HG03196 (cell line): Measurements from ENCODE around the gene PFDN4.

Experiments
- ATAC-seq: cut with Tn5 transposase; IDR thresholded peaks from one replicate; pipeline ENCODE4 v1.9.1; 2021; ENCODE audit not compliant: unreplicated experiment

PFDN4 gene

GRCh38 chr20:54207743-54208547 is at the start of gene PFDN4:
TSS of gene PFDN4 (plus strand) at chr20:54208087. CDS start at chr20:54208101, 14 bp downstream.
- ATAC-seq, result peak; percentile 97

GRCh38 chr20:54158226-54158625 is 49.7 kb upstream of the PFDN4 start:
- ATAC-seq, result no peak

GRCh38 chr20:54158856-54159418 is 49.0 kb upstream of the PFDN4 start:
- no peak for ATAC-seq

GRCh38 chr20:54160065-54161007 is 47.6 kb upstream of the PFDN4 start:
- no peak for ATAC-seq

GRCh38 chr20:54161008-54161820 is 46.7 kb upstream of the PFDN4 start:
- no peak for ATAC-seq

GRCh38 chr20:54161821-54162149 is 46.1 kb upstream of the PFDN4 start:
- no peak for ATAC-seq

- no peak for ATAC-seq
Observed at GRCh38 chr20:54162378-54163009, 45.4 kb upstream of the PFDN4 start.

GRCh38 chr20:54163402-54163801 is 44.5 kb upstream of the PFDN4 start:
- no peak for ATAC-seq

GRCh38 chr20:54165014-54165413 is 42.9 kb upstream of the PFDN4 start:
- ATAC-seq, result no peak

GRCh38 chr20:54165803-54166202 is 42.1 kb upstream of the PFDN4 start:
- no peak for ATAC-seq

- ATAC-seq, result no peak
Observed at GRCh38 chr20:54166987-54167662, 40.8 kb upstream of the PFDN4 start.

- ATAC-seq, result no peak
Observed at GRCh38 chr20:54167909-54168872, 39.7 kb upstream of the PFDN4 start.

GRCh38 chr20:54168961-54169862 is 38.7 kb upstream of the PFDN4 start:
- ATAC-seq, result no peak

- no peak for ATAC-seq
Observed at GRCh38 chr20:54170026-54170471, 37.8 kb upstream of the PFDN4 start.

- ATAC-seq, result no peak
Observed at GRCh38 chr20:54170963-54171362, 36.9 kb upstream of the PFDN4 start.

- ATAC-seq, result no peak
Observed at GRCh38 chr20:54172532-54172855, 35.4 kb upstream of the PFDN4 start.

- no peak for ATAC-seq
Observed at GRCh38 chr20:54172856-54173652, 34.8 kb upstream of the PFDN4 start.
